Activated CD8-positive, alpha-beta T cell treated with anti-CD3 and anti-CD28 coated beads, Interleukin-2, amount 10 ng/mL, durations not matched to agents 7 days and 5 days (primary cell): ENCODE results near the gene L3MBTL4. TPM values are rescaled to one million over a fixed set of nuclear protein-coding genes. Genes with fewer than 3 reads are reported as not detected.
"Not testable (repeated sequence)": the region's sequence is repeated elsewhere in the genome, so short reads cannot be mapped to it uniquely, and the experiment has no call there.

ENCODE experiments used
- ATAC-seq: fragments of 150-1000 bp; cut with Tn5 transposase; one replicate; pipeline ENCODE4 v1.10.0; 2021; ENCODE audit warnings: moderate library complexity
- CTCF ChIA-PET: fragments of 350-600 bp; sonication (Branson Sonifier 250); formaldehyde crosslinking; loops from one replicate; lab custom pipeline; 2021; ENCODE audit warnings: antibody characterized with exemption; lab: Charles Lee
- POLR2A ChIA-PET: fragments of 350-600 bp; sonication (Branson Sonifier 250); formaldehyde crosslinking; loops from one replicate; lab custom pipeline; 2021; ENCODE audit warnings: antibody characterized with exemption; lab: Charles Lee
- DNase-seq: peaks from one replicate; pipeline ENCODE4 v3.0.0-alpha.2; 2020
- H3K27ac Mint-ChIP-seq: one replicate; pipeline ENCODE4 v1.8.0; 2021; ENCODE audit warnings: mild to moderate bottlenecking, mixed read lengths
- H3K27me3 Mint-ChIP-seq: one replicate; pipeline ENCODE4 v1.8.0; 2021; ENCODE audit warnings: low read depth, mixed read lengths
- H3K36me3 Mint-ChIP-seq: one replicate; pipeline ENCODE4 v1.8.0; 2021; ENCODE audit warnings: low read depth, mixed read lengths
- H3K4me1 Mint-ChIP-seq: one replicate; pipeline ENCODE4 v1.8.0; 2021; ENCODE audit warnings: low read depth, mixed read lengths
- H3K4me3 Mint-ChIP-seq: one replicate; pipeline ENCODE4 v1.8.0; 2021; ENCODE audit warnings: mild to moderate bottlenecking, mixed read lengths
- H3K9me3 Mint-ChIP-seq: one replicate; pipeline ENCODE4 v1.8.0; 2022; ENCODE audit warnings: mixed read lengths; ENCODE audit not compliant: insufficient read depth
- total RNA-seq, 2 experiments: library from RNA; stranded (reverse); gene quantifications; one replicate each; pipeline ENCODE4 v1.2.3, GENCODE V29; 2021

Gene L3MBTL4
- total RNA-seq, 2 experiments from 2014 or later, result not detected

DNA sequence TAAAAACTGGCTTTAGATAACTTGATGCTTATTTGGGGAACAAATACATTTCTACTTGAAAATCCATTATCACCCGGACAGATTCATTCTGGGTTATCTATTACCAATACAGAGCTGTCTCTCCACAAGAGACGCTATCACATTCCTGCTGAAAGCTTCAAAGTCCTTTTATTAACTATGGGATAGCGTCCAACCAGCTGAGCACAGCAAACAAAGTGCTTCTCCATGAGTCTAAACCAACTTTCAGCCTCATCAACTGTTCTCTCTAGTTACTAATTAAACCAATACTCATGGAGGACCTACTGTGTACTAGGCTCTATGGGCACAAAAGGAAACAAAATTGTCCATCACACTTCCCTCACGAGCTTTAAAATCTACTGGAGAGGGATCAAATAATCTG, 132.8 kb downstream of the L3MBTL4 start:
- Mint-ChIP-seq H3K27me3 (no peaks in the 10 kb centered on the region), H3K4me1 (no peaks in the 10 kb centered on the region), H3K4me3 (no peak overlapping the region), H3K36me3 (no peaks in the 10 kb centered on the region), H3K9me3 (no peaks in the 10 kb centered on the region), H3K27ac (no peak overlapping the region)
- ChIA-PET POLR2A (no interaction called here), CTCF (no interaction called here)
- ATAC-seq (no peak), DNase-seq (no peak)

DNA sequence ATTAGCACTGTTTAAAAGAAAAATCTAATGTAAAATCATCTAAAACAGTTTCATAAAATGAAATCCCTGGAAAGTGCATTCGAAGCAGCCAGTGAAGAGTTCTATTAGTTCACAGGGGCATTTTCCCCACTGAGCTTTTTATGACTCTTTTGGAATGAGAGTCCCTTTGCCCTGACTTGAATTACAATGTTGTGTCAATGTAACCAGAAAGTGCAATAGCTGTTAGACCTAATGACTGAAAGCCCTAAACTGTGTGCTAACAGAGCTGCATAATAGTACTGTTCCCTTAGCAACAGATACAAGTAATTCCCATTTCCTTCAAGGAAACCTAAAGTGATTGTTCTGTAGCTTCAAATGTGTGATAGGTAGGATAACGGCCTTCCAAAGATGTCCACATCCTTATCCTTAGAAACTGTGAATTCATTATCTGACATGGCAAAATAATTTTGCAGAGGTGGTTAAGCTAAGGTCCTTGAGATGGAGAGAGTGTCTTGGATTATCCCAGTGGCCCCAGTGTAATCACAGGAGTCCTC, 134.4 kb downstream of the L3MBTL4 start:
- H3K4me3 Mint-ChIP-seq, result no peak overlapping the region
- H3K36me3 Mint-ChIP-seq, result no peaks in the 10 kb centered on the region
- H3K27ac Mint-ChIP-seq, result no peak overlapping the region
- no peaks in the 10 kb centered on the region for H3K9me3 Mint-ChIP-seq
- CTCF ChIA-PET, result no interaction called here
- POLR2A ChIA-PET, result no interaction called here
- H3K4me1 Mint-ChIP-seq, result no peaks in the 10 kb centered on the region
- H3K27me3 Mint-ChIP-seq, result no peaks in the 10 kb centered on the region
- no peak for ATAC-seq
- no peak for DNase-seq

DNA sequence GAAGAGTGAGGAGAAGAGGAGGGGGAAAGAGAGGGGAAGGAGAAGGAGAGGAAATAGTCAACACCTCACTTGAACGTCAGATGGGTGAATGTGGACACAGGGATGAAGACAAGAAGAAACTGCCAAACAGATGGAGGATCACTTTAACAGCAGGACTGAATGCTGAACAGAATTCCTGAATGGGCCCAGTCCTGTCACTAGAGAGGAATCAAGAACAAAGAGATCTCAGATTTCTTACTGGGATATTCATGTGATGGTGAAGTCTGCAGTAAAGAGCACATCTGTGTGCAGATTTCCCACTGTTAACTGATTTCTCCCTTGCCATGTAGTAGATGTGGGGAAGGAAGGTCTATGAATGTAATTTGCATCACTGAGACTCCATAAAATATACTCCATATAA, 135.4 kb downstream of the L3MBTL4 start:
- Mint-ChIP-seq H3K27ac (no peak overlapping the region), H3K36me3 (no peaks in the 10 kb centered on the region), H3K27me3 (no peaks in the 10 kb centered on the region), H3K9me3 (no peaks in the 10 kb centered on the region), H3K4me1 (no peaks in the 10 kb centered on the region), H3K4me3 (no peak overlapping the region)
- ATAC-seq (no peak), DNase-seq (no peak)
- POLR2A ChIA-PET, result no interaction called here
- CTCF ChIA-PET, result no interaction called here

DNA sequence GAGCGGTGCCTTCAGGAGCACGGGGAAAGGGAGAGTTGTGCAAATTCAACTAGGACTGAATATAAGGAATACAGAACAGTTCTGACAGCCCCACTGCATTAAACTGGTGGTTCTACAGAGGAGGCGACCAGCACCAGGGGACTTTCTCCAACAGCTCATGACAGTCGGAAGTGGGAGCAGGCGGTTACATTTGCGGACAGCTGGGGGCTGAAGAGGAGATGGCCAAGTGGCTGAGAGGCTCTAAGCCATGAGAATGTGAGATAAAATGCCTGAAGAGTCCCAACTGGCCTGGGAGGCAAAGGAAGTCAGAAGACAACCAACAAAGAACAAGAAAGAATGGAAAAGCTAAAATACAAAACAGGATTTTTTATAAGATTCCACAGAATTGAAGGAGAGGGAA, 141.3 kb downstream of the L3MBTL4 start:
- Mint-ChIP-seq H3K36me3 (no peaks in the 10 kb centered on the region), H3K9me3 (no peaks in the 10 kb centered on the region), H3K27me3 (no peaks in the 10 kb centered on the region), H3K4me3 (no peak overlapping the region), H3K27ac (no peak overlapping the region), H3K4me1 (peaks cover 5% of the 10 kb centered on the region)
- ATAC-seq (no peak), DNase-seq (no peak)
- CTCF ChIA-PET, result no interaction called here
- POLR2A ChIA-PET, result no interaction called here

DNA sequence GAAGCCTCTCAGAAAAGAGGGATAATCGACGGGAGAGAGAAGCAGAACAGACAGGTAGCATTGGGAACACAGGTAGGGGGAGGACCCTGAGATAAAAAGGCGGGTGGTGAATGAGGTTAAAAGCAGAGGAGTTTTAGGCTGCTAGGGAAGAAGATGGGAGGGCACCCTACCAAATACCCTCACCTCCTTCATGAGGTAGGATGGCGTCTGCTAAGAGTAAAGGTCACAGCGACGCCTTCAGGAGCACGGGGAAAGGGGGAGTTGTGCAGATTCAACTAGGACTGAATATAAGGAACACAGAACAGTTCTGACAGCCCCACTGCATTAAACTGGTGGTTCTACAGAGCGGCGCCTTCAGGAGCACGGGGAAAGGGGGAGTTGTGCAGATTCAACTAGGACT, 142.6 kb downstream of the L3MBTL4 start:
- DNase-seq, H3K4me1 Mint-ChIP-seq, H3K4me3 Mint-ChIP-seq, H3K27ac Mint-ChIP-seq, POLR2A ChIA-PET, CTCF ChIA-PET, H3K9me3 Mint-ChIP-seq, ATAC-seq, H3K36me3 Mint-ChIP-seq, H3K27me3 Mint-ChIP-seq: not testable (repeated sequence)

DNA sequence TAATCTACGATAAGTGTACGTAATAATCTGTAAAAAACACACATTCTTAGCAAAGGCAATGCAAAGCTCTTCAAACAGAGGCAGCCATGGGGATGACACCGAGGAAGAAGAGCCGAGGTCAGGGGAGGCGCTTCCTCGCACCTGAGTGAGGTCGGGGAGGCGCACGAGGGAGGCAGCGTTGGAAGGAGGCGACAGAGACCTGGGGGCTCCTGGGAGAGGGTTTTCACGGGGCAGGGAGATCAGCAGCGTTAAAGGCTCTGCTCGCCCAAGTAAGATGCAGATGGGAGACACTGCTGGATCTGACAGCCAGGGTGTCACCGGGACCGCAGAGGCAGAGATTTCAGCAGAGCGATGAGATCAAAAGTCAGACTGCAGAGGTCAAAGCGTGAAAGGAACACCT, 143.1 kb downstream of the L3MBTL4 start:
- no peaks in the 10 kb centered on the region for H3K9me3 Mint-ChIP-seq
- ChIA-PET CTCF (no interaction called here), POLR2A (no interaction called here)

DNA sequence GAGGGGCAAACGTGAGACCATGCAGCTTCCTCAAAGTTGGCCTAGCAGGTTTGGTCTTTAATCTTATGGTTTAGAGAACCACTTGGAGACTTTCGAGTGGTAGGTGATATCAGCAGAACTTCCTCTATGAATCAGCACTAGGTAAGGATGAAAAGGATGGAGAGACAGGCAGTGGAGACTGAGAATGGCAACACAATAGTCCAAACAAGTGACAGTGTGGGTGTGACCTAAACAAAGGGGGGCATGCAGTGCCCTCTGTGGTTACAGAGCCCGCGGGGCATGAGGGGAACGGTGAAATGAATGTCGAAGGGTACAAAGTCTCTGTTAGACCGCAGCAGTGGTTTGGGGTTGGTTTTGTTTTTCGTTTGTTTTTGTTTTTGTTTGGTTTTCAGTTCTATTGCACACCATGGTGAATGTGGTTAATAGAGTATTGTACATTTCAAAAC, 143.9 kb downstream of the L3MBTL4 start:
- DNase-seq (no peak), ATAC-seq (no peak)
- H3K27ac Mint-ChIP-seq, result no peak overlapping the region
- H3K27me3 Mint-ChIP-seq, result no peaks in the 10 kb centered on the region
- H3K9me3 Mint-ChIP-seq, result no peaks in the 10 kb centered on the region
- H3K4me3 Mint-ChIP-seq, result no peak overlapping the region
- CTCF ChIA-PET, result no interaction called here
- H3K4me1 Mint-ChIP-seq, result peaks cover 5% of the 10 kb centered on the region
- POLR2A ChIA-PET, result no interaction called here
- no peaks in the 10 kb centered on the region for H3K36me3 Mint-ChIP-seq

More for the DNA sequence above, 143.1 kb downstream of the L3MBTL4 start:
- peaks cover 5% of the 10 kb centered on the region for H3K4me1 Mint-ChIP-seq
- H3K4me3 Mint-ChIP-seq, result no peak overlapping the region
- H3K27me3 Mint-ChIP-seq, result no peaks in the 10 kb centered on the region
- H3K36me3 Mint-ChIP-seq, result no peaks in the 10 kb centered on the region
- ATAC-seq, result no peak
- no peak for DNase-seq
- no peak overlapping the region for H3K27ac Mint-ChIP-seq

DNA sequence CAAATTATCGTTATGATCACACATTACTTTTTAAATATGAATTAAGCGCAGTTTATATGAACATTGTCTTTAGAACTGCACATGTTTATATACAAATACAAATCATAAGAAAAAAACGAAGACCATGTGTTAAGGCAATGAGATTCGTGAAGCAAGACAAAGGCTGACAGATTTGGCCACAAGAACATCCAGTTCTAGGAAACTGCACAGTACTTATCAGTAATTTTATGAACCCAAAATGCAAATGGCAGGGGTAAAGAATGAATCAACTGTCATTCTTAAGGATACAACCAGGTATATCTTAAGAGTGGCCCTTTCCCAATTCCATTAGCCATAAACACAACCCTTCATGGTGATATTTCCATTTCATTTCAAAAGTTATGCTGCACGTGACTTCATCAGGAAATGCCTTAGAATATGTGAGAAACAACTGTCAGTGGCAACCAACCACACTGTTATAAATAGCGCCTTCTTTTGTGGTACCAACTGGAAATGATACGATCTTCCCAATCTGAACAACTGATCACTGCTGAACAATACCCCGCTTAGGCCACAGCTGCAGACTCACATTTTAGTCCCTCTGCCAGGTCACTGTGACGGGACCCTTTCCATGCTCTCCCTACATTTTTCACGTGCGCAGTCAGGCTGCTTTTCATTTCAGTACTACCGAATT, 144.9 kb downstream of the L3MBTL4 start:
- ATAC-seq, result no peak
- H3K4me3 Mint-ChIP-seq, result no peak overlapping the region
- no peak overlapping the region for H3K27ac Mint-ChIP-seq
- peaks cover 5% of the 10 kb centered on the region for H3K4me1 Mint-ChIP-seq
- DNase-seq, result no peak
- ChIA-PET POLR2A (no interaction called here), CTCF (no interaction called here)
- H3K9me3 Mint-ChIP-seq, result no peaks in the 10 kb centered on the region
- H3K27me3 Mint-ChIP-seq, result no peaks in the 10 kb centered on the region
- no peaks in the 10 kb centered on the region for H3K36me3 Mint-ChIP-seq

DNA sequence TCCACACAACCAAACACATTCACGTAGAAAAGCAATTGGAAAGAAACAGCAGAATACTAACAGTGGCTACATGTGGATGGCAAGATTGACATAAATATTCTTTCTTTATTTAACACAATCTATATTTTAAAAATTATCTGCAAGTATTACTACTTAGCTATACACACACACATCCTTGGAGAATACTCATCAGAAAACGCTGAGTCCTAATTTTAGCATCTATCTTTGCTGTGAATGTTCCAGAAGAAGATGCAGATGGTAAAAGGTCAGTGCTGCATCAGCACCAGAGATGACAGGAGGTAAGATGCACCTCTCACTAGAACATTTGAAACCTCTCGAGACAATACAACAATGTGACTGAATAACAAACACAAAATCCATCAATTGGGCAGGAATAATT, 148.5 kb downstream of the L3MBTL4 start:
- ChIA-PET CTCF (no interaction called here), POLR2A (no interaction called here)
- H3K36me3 Mint-ChIP-seq, result no peaks in the 10 kb centered on the region
- no peaks in the 10 kb centered on the region for H3K9me3 Mint-ChIP-seq
- DNase-seq, result no peak
- no peak overlapping the region for H3K27ac Mint-ChIP-seq
- no peak for ATAC-seq
- no peak overlapping the region for H3K4me3 Mint-ChIP-seq
- H3K4me1 Mint-ChIP-seq, result peaks cover 5% of the 10 kb centered on the region
- H3K27me3 Mint-ChIP-seq, result no peaks in the 10 kb centered on the region

DNA sequence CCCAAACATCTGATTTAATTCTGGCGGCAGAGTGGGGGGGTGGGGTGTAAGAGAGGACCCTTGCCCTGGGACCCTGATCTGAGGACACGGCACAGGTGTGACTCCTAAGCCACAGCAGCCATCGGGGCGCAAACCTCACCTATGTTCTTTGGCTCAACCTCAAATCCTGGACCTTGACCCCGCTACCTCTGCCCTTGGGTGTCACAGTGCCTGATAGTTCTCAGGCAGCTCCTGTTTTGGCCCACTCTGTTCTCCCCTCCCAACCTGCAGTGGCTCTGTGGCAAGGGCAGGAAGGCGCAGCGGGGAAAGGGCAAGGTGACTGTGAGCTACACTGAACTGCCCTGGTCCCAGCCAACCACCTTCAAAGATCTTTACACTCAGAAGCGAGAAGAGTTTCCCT, 152.8 kb downstream of the L3MBTL4 start:
- POLR2A ChIA-PET, result no interaction called here
- Mint-ChIP-seq H3K36me3 (no peaks in the 10 kb centered on the region), H3K4me3 (no peak overlapping the region), H3K9me3 (peaks cover 4% of the 10 kb centered on the region), H3K4me1 (no peaks in the 10 kb centered on the region), H3K27ac (no peak overlapping the region), H3K27me3 (no peaks in the 10 kb centered on the region)
- CTCF ChIA-PET, result no interaction called here
- DNase-seq (no peak), ATAC-seq (no peak)

DNA sequence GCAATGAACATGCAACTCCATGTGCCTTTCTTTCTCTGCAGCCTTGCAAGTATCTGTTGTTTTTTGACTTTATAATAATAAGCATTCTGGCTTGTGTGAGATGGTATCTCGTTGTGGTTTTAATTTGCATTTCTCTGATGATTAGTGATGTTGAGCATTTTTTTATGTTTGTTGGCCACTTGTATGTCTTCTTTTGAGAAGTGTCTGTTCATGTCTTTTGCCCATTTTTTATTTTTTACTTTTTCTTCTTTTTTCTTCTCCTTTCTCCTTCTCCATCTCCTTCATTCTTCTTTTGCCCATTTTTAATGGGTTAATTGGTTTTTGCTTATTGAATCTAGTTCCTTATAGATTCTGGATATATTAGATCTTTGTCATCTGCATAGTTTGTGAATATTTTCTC, 155.4 kb downstream of the L3MBTL4 start:
- H3K27ac Mint-ChIP-seq, H3K27me3 Mint-ChIP-seq, POLR2A ChIA-PET, H3K4me3 Mint-ChIP-seq, H3K4me1 Mint-ChIP-seq, H3K36me3 Mint-ChIP-seq, ATAC-seq, CTCF ChIA-PET, DNase-seq: not testable (repeated sequence)
- H3K9me3 Mint-ChIP-seq, result peaks cover 11% of the 10 kb centered on the region

DNA sequence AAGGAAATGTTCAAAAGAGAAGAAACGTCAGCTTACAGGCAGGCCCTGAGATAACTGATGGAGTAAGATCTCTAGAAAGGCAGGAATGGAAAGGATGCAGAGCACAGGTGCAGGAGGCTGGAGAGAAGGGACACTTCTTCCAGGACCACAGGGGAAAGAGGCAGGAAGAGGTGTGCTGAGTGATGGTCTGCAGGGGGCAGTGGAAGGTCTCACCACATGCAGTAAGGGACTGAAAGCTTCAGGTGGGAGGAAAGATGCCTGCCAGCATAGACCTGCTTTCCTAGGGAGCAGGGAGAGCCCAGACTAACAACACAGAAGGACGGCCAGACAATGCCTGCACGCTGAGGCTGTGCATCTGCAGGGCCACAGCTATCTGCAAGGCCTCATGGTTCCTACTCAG, 156.8 kb downstream of the L3MBTL4 start:
- no peak overlapping the region for H3K27ac Mint-ChIP-seq
- CTCF ChIA-PET, result no interaction called here
- POLR2A ChIA-PET, result no interaction called here
- DNase-seq, result no peak
- ATAC-seq, result no peak
- no peaks in the 10 kb centered on the region for H3K36me3 Mint-ChIP-seq
- H3K4me1 Mint-ChIP-seq, result no peaks in the 10 kb centered on the region
- H3K4me3 Mint-ChIP-seq, result no peak overlapping the region
- H3K27me3 Mint-ChIP-seq, result no peaks in the 10 kb centered on the region
- peaks cover 11% of the 10 kb centered on the region for H3K9me3 Mint-ChIP-seq

DNA sequence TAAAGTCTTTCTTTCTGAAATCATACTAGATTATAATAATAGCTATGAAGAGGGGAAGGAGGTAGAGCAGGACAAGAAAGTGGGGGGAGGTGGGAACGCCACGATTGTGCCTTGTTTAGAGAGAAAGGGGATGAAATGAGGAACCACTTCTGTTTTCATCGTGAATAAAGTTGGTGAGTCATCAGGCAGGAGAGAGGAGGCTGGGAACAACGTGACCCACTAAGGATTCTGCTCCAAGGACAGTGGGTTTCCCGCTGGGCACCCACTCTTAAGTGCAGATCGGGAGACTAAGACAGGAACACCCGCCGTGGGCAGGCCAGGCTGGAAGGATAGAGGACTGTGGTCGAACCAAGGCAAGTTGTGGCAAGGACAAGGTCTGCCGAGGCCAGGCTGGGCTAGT, 158.2 kb downstream of the L3MBTL4 start:
- Mint-ChIP-seq H3K27ac (no peak overlapping the region), H3K4me3 (no peak overlapping the region), H3K9me3 (peaks cover 11% of the 10 kb centered on the region), H3K36me3 (no peaks in the 10 kb centered on the region), H3K27me3 (no peaks in the 10 kb centered on the region), H3K4me1 (no peaks in the 10 kb centered on the region)
- ChIA-PET POLR2A (no interaction called here), CTCF (no interaction called here)
- no peak for ATAC-seq
- no peak for DNase-seq
